HPDE6-E6E7 (cell line): ENCODE measurements around the gene NDRG3.

ENCODE experiments used
- DNase-seq: peaks from one replicate; pipeline ENCODE4 v3.0.0; 2011; ENCODE audit warnings: missing footprints; ENCODE audit errors: extremely low spot score

NDRG3 gene

DNA sequence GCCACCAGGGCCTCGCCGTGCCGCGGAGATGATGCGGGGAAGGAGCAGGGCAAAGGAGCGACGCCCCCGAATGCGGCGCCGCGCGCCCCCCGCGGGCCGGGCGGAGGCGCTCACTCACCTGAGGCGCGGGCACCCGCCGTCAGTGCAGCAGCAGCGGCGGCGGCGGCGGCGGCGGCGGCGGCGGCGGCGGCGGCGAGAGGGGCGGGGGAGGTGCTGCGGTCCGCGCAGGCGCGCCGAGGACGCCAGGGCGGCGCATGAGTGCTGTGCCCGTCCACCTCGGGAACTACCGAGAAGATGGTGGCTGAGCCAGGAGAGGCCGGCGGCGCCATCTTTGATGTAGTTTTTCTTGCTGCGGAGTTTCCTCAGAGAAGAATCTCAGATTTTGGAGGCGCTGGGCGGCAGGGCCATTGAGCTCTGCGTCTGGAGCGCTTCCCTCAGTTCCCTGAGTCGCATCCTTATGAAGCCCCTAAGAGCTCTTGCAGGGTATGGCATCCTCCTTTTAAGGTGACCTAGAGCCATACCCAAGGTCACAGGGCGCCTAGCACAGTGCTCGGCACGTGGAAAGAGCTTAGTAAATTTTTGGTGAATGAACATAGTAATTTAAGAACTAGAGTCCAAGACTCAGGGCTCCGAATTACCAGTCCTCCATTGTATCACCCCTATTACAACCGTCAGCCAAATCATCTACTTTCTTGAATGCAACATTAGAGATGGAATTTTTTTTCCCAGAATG lies at the start of gene NDRG3:
Gene NDRG3, minus strand, starts transcription at position 164 of the 733 bp plus-strand sequence. CDS start 24,355 bp downstream, outside the sequence.
- peak; percentile 100 for DNase-seq

DNA sequence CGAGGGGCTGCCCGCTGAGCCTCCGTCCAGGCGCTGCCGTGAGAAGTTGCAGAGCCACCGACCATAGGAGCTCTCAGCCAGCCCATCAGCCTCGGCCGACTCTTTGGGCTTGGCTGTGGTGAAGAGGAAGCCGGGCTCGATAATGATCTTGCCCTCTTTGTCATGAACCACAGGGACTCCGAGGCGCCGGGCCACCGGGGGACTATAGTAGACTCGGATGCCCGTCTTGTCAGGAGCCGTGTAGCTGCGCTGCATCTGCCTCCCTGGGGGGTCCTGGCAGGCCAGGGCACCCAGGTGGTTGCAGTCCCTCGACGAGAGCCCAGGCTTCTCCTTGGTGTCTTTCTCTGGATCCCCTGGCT lies 48.2 kb upstream of the NDRG3 start:
- DNase-seq = no peak

DNA sequence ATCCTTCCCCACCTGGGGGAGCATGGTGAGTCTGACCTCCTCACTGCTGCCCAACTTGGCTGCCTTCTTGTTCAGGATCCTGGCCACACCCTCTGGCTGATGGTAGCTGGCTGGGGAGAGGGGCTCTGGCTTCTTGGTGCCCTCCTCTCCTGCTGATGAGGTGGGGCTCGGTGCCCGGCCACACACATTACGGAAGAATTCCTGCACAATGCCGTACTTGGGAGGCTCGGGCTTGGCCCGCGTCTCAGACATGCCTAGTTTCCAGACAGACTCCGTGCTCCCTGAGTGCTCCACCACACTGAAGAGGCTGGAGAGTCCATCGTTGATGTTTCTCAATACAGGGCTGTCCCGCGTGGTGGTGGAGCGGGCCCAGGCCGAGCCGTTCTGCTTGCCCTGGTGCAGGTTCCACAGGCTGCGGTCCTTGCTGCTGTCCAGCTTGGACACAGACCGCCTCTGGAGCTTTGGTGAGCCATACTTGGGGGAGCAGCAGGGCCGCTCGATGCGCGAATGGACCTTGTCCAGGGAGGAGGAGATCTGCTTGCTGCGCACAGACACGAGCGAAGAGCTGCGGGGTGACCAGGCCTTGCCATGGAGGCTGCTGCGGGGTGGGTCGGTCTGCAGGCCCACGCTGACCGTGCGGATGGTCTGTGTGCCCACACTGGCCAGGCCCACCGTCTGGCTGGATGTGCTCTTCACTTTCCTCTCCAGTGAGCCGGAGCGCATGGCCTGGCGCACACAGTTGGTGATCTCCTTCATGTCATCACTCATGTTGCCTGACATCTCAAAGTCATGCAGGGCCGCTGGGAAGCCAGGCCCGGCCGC lies 47.6 kb upstream of the NDRG3 start:
- DNase-seq = no peak

DNA sequence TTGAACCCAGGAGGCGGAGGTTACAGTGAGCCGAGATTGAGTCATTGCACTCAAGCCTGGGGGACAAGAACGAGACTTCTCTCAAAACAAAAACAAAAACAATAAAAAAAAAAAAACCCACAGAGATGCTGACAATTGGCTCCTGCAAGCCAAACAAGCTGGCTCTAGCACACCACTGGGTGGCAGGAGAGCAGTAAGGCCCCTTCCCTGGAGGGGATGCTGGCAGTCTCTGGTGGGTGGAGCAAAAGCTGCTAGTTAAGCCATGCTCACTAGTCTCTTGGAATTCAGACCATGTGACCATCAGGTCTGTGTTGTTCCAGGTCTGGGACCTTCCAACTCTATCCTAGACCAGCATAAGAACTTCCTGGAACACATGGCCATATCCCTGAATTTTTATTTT lies 46.5 kb upstream of the NDRG3 start:
- DNase-seq = peak; percentile 79

DNA sequence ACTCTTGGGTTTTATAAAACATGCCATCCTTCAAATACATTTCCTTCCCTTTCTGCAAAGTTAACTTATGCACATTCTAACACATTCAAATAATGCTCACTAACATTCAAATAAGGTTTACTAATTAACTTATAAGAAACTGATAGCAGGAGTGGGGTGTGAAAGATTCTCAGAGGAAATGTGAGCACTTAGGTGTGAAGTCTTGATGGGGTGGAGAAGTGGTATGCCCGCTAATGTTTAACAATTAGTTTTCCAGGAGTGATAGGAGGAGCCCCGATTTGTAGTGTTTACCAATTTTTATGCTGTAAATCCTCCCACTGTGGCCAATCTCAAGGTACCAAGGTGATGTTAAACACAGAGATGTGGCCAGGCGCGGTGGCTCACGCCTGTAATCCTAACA lies 46.0 kb upstream of the NDRG3 start:
- DNase-seq = no peak

DNA sequence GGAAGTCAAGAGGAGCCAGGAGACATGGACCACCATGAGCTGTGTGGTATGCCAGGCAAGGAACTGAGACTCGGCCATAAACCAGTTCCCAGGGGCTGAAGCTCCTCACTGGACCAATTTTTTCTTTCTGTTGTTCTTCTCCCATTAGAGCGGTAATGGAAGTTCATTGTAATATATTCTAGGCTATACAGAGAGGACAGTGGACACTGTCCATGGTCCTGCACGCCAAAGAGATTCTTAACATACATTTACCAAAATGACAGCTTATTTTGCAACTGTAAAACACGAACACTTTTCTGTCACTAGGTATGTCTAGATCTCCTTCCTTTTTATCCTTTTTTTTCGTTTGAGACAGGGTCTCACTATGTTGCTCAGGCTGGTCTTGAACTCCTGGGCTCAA lies 40.8 kb upstream of the NDRG3 start:
- DNase-seq = no peak

DNA sequence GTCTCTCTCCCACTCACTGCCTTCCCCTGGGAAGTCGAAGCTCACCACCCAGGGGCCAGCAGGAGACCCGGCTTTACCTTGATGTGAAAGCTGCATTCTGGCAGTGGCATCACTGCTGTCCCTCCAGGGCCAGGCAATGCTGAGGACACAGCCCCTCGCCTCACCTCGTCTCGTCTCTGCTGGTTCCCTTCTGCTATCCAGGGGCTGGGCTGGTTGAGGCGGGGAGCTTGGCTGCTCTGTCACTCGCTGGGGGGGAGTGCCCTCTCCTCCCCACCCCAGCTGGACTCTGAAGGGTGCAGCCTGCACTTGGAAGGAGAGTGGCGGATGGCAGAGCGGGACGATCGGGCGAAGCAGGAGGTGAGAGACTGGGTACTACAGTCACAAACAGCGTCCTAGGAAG lies 40.4 kb upstream of the NDRG3 start:
- no peak for DNase-seq

DNA sequence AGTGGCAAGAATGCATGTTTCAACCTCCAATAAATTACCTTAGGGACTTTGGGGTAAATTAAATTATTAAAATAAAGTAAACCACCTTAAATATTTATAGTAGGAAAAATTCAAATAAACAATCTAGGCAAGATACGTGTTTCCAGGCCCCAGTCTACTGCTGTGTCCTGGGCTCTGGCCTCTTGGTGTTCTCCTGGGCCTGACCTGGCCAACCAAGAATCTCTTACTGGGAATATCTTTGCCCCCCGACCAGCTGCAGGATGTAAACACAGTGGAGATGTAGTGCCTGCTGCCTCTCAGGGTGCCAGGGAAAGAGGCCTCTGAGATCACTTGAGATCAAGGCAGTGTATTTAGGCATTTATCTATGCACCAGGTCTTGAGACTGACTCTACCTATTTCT lies 39.4 kb upstream of the NDRG3 start:
- DNase-seq = no peak

DNA sequence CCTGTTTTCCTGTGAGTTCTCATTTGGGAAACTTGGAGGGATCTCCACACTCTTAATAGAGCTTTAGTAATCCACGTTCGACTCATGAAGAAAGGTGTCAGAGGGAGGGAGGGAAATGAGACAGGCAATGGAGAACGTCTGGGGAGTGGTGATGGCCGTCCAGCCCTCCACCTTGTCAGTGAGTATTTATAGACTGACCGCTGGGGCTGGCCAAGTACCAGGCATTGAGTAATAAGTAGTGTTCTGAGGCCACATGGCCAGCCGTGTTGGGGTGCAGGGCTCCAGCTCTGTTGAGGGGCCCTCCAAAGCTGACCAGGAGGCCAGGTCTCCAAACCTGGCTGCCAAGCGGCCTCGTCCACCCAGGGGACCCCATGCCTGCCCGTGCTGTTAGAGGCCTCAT lies 39.0 kb upstream of the NDRG3 start:
- no peak for DNase-seq

DNA sequence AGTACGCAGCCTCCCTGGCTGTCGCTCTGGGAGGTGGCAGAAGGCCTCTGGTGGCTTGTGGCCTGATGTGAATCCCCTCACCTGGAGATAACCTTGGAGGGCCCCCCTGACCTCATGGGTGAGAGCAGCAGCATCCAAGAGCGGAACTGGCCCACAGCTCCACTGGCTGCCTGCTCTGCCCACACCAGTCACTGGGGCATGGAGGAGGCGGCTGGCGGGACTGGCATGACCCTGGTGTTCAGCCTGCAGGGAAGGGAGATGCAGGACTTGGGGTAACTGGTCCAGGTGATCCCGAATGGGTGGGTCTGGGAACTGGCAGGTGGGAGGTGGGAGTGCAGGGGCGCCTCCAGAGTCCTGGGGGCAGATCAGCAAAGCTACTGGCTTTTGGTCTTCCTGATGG lies 38.2 kb upstream of the NDRG3 start:
- DNase-seq = no peak

DNA sequence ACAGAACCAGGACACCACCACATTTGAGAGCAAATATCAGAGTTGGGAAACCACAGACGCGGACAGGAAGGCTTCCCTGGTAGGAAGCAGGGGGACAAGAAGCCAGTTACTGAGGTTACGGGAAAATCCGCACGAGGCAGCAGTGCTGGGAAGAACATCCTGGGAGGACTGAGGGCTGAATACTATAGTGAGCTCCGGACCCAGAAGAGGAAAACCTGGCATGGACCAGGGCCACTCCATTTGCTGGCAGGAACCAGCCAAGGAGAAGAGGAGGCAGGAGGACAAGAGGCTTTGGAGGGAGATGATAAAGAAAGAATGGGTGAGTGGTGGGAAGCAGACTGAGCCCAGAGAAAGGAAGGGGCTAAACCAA lies 33.8 kb upstream of the NDRG3 start:
- DNase-seq = no peak

DNA sequence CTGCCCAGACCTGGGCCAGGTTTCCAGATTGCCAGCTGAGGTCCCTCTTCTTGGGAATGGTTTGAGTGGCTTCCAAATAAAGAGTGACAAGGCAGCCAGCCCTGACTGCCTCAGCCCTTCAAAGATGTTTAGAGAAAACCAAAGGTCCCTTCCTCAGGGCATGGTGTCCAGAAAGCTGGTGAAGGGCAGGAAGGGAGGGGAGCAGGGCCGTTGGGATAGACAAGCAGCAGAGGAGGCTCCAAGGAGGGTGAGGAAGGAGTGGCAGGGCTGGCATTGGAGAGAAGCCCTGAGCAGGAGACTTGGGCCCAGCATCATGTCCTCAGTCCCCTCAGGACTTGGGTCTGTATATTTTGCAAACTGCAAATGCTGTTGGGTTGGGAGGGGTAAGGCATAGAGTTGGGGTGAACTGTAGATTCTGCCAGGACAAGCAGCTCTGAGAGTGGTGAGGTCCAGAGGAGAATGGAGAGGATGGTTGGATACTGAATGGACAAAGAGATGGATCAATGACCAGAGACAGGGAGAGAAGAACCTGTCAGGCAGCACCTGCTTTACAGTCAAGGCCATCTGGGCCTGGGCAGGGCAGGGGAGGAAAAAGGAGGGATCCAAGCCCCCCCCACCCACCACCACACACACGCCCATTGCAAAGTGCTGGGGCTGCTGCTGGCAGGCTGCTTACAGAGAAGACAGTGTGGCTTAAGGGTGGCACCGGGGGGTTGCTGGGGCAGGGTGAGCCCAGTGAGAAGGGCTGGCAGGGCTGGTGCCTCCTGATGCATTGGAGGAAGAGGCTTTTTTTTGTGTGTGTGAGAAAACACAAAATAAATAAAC lies 33.2 kb upstream of the NDRG3 start:
- DNase-seq = no peak

DNA sequence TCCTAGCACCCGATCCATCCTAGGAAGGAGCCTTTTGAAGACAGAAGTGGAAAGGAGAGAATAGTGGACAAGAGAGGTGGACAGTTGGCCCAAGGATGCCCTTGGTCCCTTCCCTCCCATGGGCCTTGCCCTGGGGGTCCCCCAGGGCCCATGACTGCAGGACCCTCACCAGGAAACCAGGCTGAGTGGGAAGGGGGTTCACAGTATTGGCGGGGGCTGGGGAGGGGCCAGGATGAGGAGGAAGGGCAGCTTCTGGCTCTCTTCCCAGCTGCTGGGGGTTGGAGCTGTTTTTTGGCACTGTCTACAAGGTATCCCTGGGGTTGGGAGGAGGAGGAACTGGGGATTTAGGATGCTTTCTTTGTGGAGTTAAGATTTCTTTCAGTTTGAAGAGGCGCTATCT lies 31.7 kb upstream of the NDRG3 start:
- no peak for DNase-seq

DNA sequence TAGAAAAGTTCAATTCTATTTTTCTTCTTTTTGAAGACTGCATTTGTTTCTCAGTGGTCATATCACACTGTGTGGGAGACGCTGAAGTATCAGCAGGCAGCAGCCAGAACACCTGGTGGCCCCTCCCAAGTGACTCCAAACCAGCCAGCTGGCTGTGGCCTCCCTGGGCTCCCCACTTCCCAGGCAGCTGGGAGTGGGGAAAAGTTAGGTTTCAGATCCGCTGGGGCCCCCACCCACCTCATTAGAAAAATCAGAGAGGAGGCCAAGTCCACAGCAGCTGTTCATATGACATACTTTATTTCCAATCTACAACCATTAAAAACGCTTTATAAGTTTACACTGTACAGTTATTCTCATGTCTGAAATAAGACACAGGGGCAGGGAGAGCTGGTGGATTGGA lies 31.3 kb upstream of the NDRG3 start:
- no peak for DNase-seq

DNA sequence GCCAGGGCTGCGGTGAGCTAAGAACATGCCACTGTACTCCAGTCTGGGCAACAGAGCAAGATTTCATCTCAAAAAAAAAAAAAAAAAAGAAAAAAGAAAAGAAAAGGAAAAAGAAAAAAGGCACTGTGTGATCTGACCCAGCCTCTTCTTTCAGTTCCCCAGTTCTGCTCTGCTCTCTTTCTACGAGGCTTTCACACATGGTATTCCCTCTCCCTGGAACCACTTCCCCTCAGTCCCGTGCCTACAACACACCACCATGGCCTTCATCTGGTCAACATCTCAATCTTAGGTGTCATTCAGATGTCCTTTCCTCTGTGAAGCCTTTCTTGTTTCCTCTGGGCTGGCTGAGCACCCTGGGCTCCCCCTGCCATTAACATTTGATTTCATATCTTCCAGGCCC lies 29.9 kb upstream of the NDRG3 start:
- no peak for DNase-seq

DNA sequence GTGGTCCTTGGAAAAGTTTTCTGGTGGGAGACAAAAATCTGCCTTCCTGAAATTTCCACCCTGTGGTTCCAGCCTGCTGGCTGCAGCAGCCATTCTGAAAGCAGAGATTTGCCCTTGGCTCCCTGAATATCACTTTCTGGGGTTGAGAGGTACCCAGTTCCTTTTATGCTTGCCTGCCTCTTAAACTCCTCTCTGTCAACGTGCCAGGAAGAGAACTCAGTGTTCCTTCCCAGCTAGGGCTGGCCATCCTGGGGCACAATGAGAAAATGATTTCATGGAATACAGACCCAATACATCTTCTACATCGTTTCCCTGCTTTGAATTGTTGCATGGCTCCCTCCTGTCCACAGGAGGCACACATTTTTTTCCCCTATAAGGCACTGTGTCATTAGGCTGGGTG lies 29.3 kb upstream of the NDRG3 start:
- no peak for DNase-seq

DNA sequence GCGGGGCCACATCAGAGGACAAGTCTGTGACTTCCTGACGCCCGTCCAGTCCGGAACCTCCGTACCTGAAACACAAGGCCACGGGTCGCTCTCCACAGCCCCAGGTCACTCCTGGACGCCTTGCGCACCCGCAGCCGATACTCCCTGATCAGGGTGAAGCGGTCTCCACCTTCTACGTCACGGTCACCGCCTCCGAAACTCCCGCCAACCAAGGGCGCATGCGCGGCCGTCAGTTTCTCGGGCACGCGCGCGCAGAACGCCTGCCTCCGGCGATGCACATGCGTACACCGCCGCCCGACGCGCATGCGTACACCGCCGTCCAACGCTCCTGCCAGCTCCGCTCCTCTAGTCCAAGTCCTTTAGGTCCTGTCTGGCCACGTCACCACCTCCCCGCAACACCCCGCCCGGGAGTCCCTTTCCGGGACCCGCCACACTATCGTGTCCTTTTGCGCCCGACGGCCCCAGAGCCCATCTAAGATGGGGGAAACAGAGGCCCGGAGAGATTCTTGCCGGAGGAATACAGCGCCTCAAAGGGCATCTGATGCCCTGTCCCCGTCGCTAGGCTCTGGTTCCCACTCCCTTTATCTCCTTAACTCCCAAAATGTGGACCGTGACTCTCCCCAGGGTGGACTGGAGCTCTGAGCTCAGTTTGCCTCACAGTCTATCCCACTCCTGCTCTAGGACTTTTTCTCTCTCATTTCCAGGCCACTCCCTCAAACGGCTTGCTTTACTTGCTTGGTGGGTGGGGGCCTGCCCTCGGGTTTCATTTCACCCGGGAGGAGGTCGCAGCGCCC lies 27.9 kb upstream of the NDRG3 start, which contains the start of gene DSN1:
Gene DSN1, minus strand, starts transcription at position 167 of the 794 bp plus-strand sequence. CDS start 2,305 bp downstream, outside the sequence.
- peak; percentile 99 for DNase-seq

DNA sequence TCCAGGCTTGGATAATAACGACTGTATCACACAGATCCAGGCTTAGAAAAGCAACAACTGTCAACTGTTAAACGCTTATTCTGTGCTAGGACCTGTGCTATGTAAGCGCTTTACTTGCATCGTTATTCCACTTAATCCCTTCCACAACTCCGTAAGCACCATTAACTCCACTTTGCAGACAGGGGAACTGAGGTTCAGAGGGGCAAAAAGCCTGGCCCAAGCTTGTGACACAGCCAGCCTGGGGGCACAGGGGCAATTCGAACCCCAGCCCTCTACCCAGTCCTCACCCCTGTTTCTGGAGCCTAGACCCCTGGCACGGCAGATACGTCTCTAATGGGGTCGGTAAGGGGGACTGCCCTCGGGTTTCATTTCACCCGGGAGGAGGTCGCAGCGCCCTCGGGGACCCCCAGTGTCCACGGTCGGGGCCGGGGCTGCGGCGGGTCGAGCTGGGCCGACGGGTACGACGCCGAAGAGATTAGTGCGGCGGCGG lies 27.3 kb upstream of the NDRG3 start:
- no peak for DNase-seq

DNA sequence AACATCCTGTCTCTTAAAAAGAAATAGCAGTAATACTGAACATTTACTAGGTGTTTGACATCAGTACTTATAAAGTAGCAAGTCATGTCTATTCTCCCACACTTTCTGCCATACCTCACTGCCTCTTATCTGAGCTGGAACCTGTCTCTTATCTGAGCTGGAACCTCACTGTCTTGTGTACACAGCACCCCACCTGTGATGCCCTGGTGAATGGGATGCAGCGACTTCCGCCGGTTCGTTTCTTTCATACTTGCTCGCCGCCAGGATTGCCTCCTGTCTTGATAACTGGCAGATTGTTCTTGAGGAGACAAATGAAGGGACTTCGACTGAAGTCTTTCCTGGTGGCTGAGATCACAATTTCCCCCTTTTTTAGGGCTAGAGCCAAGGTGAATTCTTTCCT lies 24.8 kb upstream of the NDRG3 start:
- no peak for DNase-seq

DNA sequence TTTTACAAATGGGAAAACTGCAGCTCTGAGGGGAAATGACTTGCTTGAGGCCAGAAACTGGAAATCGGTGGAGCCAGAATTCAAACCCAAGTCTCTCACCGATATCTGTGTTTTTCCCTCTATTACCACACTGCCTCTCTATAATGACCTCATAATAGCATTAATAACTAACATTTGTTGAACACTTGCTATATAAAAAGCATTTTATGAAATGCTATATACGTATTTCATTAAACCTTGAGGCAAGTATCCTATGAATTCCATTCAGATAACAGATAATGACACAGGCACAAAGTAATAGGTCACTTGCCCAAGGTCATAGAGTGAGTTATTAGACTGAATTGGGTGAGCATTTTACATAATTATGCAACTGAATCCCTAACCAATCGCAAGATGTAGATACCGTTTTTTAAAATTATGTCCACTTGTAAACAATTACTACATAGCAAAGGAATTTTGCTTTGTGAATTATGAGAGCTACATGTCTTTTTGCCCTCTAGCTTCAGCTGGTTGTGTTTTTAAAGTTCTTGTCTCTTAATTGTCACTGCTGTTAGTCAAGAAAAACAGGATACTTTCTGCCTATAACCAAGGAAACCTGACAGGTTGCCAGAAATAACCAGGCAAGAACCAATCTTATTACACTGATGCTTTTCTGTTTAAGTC lies 23.0 kb upstream of the NDRG3 start:
- no peak for DNase-seq

DNA sequence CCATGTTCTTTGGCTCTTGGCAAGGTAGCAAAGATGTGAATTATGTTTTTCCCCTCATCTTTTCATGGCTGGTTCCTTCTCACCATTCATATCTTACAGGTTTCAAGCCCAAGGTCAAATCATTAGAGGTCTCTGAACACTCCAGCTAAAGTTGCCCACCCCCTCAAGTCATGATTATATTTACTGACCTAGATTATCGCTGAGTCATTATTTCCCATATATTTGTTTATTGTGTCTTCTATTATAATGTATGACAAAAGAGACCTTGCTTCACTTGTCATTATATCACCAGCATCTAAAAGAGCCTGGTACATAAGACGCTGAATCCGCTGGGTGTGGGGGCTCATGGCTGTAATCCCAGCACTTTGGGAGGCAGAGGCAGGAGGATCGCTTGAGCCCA lies 15.2 kb upstream of the NDRG3 start:
- no peak for DNase-seq
